Myocyte (in vitro differentiated cells): ENCODE measurements around the gene PPP1R27. TPM values are rescaled to one million over a fixed set of nuclear protein-coding genes. Genes with fewer than 3 reads are reported as not detected.
A peak's percentile ranks its signal among the peaks of the same experiment; 100 is the strongest.
"Not testable (repeated sequence)": the region's sequence is repeated elsewhere in the genome, so short reads cannot be mapped to it uniquely, and the experiment has no call there.

ENCODE experiments used
- DNase-seq: peaks from one replicate; pipeline ENCODE4 v3.0.0-alpha.2; 2012; ENCODE audit warnings: low read depth
- total RNA-seq: library from RNA; depleted of rRNA; stranded (reverse); fragments of >200 nt; gene quantifications from 2 replicates; pipeline ENCODE4 v1.2.3, GENCODE V29; 2014

The PPP1R27 gene
- total RNA-seq, 1 donor from 2014 or later = 12.7 TPM

GRCh38 chr17:81842725-81843504 lies 8.1 kb upstream of the PPP1R27 start:
- peak; percentile 87 for DNase-seq

DNA sequence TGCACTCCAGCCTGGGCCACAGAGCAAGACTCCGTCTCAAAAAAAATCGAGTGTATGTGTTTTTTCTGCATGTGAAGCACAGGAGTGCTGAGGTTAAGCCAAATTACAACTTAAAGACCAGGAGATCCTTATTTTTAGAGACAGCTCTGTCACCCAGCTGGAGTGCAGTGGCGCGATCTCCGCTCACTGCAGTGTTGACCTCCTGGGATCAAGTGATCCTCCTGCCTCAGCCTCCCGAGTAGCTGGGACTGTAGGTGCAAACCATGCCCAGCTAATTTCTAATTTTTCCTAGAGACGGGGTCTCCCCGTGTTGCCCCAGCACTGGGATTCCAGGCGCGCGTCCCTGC lies 7.5 kb upstream of the PPP1R27 start:
- no peak for DNase-seq

- DNase-seq = no peak
Measured at GRCh38 chr17:81841866-81842265, 7.0 kb upstream of the PPP1R27 start.

DNA sequence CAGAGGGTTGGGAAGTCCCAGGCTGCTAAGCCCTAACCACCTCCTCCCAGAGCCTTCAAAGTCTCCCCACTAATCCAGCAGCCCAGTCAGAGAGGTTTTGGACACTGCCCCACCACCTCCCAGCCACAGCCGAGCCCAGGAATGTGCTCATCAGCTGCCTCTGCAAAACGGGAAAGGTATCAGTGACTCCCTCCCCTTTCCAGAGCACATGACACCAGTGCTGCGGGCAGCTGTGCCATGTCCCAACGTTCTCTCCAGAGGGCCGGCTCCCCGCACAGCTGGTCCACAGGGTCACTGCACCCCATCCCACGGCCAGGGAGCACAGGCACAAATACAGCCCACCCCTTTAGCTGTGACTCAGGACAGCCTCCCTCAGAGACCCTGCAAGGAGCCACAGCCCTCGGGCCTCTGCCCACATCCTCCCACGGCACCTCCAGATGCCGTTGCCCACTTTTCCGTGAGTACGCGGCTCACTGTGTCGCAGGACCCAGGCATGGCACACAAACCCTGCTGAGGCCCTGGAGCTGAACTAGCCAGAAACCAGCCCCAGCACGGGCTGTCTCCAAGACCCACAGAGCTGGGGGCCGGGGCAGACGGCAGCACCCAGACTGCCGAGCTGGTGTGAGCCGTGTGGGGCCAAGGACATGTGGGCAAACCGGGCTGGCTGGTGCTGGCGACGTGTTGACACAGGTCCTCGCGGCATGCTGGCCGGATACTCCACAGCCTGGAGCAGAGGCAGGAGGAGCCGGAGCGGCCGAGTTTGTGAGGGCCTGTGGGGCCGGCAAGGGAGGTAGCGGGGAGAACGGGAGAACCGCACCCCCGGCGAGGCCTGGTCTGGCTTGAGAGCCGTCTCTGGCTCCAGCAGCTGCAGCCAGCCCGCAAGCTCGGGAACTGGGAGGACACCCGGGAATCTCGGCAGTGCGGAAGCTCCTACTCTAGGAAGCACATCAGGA lies 6.3 kb upstream of the PPP1R27 start:
- DNase-seq = peak; percentile 93

DNA sequence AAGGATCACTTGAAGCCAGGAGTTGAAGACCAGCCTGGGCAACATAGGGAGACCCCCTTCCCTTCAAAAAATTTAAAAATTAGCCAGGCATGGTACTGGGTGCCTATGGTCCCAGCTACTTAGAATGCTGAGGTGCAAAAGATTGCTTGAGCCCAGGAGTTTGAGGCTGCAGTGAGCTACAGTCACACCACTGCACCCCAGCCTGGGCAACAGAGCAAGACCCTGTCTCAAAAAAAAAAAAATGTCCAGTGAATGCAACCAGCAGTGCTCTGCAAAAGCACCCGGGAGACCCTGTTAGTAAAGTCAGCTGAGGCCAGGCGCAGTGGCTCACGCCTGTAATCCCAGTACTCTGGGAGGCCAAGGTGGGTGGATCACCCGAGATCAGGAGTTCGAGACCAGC lies 5.2 kb upstream of the PPP1R27 start:
- not testable (repeated sequence) for DNase-seq

DNA sequence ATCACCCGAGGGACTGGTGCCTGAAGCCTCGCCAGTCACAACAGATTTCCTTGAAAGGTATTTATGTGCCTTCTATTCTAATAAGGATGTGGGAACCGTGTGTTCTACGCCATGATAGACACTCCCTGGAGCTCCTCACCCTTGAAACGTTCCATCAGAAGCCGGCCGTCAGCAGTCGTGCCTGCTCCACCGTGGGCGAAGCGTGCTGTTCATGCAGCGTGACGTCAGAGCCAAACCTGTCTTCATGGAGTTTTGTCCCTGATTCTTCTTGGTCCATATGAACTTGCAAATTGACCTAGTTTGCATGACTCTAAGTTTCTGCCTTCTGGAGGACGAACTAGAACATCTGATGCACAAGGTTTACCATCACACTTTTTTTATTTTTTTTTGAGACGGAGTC lies 4.5 kb upstream of the PPP1R27 start:
- no peak for DNase-seq

- no peak for DNase-seq
Measured at GRCh38 chr17:81838753-81839255, 4.0 kb upstream of the PPP1R27 start.

- DNase-seq = peak; percentile 96
Measured at GRCh38 chr17:81837641-81838040, 2.8 kb upstream of the PPP1R27 start.

GRCh38 chr17:81833921-81834830 lies 674 bp downstream of the PPP1R27 start:
- no peak for DNase-seq

DNA sequence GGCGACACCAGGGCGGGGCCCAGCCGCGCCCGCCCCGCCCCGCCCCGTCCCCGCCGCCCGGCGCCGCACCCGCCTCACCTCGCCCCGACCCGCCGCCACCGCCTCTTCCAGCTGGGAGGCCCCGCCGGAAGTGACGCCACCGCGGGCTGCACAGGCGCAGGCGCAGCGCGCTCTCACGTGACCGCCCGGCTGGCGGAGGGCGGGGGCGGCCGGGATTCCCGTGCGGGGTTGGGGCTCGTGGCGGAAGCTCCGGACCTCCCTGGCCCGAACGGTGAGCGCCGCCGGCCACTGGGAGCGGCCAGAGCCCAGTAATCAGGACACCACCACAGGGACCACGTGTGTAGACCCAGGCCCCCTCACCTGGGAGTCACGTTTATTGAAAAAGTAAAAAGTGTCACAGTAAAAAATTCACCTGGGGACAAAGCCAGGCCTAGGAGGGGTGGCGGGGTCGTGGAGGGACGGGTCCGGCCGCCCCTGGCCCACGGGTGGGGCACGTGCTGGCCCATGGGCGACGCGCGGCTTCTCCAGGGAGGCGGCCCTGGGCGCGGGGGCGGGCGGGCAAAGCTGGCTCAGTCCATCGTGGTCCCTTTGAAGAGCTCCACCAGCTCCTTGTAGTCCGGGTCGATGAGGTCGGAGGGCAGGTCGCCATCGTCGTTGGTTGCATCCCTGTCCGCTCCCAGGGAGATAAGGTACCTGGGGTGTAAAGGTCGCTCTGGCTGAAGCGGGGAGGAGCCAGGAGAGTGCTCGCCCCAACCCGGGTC lies 1.5 kb downstream of the PPP1R27 start, which contains the start of gene MCRIP1:
TSS of gene MCRIP1 (minus strand) at position 132 of the 761 bp plus-strand sequence. CDS start 8,785 bp downstream, outside the sequence.
- DNase-seq = peak; percentile 94

DNA sequence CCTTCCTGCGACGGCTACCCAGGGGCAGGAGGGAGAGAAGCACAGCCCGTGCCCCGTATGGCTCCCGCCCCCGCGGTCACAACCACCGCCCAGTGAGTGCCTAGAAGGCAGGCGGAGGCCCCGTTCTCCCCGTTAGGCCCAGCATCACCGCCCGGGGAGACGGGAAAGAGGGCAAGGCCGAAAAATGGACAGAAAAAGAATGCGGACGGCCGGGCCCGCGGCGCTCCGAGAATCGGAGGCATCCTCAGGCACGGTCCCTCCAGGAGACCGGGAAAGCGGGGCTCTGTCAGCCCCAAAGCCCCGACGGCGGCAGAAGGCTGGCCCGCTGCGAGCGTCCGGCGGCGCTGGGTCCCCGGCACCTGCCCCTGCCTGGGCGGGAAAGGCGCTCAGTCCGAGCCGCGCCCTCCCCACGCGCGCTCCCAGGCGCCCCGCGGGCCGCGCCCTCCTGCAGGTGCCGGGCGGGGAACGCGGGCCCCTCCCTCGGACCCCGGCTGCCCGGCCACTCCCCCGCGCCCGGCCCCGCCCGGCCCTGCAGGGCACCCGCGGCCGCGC lies 2.2 kb downstream of the PPP1R27 start:
- peak; percentile 45 for DNase-seq

DNA sequence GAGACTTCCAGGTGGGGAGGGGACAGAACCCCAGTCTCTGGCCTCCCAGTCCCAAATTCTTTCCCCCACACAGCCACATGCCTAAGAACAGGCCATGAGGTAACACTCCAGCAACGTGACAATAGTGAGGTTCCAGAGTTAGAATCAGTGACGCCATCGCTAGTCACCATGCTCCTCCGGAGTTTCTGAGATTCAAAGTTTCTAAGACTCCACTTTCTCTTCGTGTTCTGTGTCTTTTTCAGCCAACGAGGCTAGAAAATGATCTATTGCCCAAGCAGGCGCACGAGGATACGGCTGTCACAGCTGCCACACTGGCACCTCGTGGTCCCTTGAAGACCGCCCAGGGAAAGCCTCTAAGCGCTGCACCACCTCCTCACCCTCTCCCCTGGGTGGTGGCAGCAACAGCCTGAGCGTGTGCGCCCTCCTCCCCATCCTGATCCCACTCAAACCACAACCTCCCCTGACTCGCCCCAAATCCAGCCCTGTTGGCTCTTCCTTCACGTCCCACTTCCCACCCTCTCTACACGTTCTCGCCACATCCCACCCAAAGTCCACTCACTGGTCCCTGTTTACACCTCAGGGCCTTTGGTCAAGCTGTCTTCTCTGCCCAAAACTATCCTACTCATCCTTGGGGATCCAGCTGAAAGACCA lies 2.8 kb downstream of the PPP1R27 start:
- peak; percentile 68 for DNase-seq

DNA sequence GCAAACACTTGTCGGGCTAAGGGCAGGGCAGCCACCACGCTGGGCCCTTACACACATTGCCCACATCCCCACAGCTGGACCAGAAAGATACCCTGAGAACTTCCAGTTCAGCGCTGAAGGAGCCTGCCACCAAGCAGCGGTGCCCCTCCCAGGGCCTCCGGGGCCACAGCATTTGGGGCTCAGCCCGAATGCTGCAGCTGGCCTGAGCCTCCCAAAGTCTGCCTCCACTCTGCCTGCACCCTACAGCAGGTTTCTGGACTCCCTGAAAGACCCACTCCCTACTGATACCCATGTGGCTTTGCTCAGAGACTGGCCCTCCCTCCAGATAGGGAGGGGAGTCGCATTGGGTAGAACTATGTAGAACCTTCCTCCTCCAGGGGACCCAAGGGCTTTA lies 3.3 kb downstream of the PPP1R27 start:
- peak; percentile 66 for DNase-seq

DNA sequence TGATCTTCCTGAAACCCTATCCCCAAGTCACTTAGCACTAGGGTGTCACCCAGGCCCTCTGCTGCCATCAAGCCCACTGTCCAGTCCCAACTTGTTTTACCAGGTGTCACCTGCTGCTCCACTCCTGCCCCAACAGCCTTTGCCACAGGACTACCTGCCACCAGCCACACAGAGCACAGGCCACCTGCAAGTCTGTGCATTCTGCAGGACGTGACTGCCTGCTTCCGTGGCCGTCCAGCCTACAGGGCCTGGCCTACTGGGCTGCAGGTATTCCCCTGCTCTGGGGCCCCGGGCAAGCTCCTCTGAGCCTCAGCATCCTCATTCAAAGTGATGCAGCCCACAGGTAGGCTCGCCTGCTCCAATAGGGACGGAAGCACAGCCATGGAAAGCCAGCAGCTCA lies 5.0 kb downstream of the PPP1R27 start:
- no peak for DNase-seq

- no peak for DNase-seq
Measured at GRCh38 chr17:81828656-81829055, 6.2 kb downstream of the PPP1R27 start.

DNA sequence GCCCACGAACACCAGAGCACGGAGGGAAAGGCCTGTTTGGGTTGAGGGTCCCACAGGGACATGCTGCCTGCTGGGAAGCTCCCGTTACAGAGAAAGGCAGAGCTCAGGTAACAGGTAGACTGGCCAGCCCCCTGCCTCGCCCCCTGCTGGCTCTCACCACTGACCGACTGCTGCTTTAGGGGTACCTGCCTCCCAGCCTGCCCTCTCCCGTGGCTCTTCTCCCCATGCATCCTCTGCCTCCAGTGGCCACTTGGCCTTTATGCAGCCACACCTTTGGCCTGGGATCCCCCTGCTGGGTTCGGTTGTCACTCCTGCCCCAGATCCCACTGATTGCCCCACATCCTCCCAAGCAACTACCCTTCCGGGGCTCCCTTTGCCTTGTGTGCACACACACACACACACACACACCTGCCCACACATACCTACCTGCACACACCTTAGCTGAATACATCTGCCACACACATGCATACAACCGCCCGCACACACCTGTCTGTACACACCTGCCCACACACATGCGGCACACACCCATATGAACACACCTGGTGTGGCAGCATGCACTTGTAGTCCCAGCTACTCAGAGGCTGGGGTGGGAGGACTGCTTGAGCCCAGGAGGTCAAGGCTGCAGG lies 8.9 kb downstream of the PPP1R27 start:
- DNase-seq = no peak

DNA sequence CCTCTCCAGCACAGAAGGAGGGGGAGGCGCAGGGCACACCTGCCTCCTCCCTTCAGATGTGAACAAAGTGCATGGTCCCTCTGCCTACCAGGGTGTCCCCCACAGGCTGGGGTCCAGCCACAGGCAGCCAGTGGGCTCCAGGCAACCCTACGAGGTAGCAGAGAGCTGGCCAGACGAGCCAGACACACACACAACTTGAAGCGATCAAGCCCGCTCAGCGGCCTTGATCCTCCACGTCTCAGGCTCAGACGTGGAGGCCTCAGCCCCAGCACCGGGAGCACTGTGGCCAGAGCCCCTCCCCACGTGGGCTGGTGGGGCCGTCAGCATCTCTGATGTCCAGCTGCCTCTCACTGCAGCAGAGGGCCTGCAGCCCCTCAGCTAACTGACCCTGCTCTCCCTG lies 10.3 kb downstream of the PPP1R27 start:
- no peak for DNase-seq

GRCh38 chr17:81823820-81824550 lies 10.9 kb downstream of the PPP1R27 start:
- DNase-seq = no peak
